SK-N-SH treated with all-trans-retinoic acid at 6 μM for 48 hours (cell line): ENCODE data around the gene VASN.

Experiments
- ATAC-seq: fragments of 200-7000 bp; cut with Tn5 transposase; 3 replicates; pipeline ENCODE4 v1.9.1; 2020; ENCODE audit warnings: mild to moderate bottlenecking, moderate library complexity
- ARNTL ChIP-seq: fragments of 450-650 bp; formaldehyde crosslinking; IDR thresholded peaks from 2 replicates; pipeline ENCODE4 v1.5.0; 2020; ENCODE audit warnings: low read depth, mild to moderate bottlenecking, moderate library complexity, borderline replicate concordance
- BACH2 ChIP-seq: fragments of 250-450 bp; sonication (Bioruptor Pico); IDR thresholded peaks from 2 replicates; pipeline ENCODE4 v1.9.0; 2021; ENCODE audit warnings: mild to moderate bottlenecking, borderline replicate concordance
- GLIS3 ChIP-seq: fragments of 250-450 bp; sonication (Bioruptor Pico); IDR thresholded peaks from 2 replicates; pipeline ENCODE4 v1.5.0; 2020; ENCODE audit warnings: mild to moderate bottlenecking, moderate library complexity
- OSR1 ChIP-seq: fragments of 250-450 bp; sonication (Bioruptor Pico); IDR thresholded peaks from 2 replicates; pipeline ENCODE4 v1.8.0; 2022; ENCODE audit warnings: moderate library complexity, mild to moderate bottlenecking, inconsistent platforms
- POU6F1 ChIP-seq: fragments of 250-450 bp; sonication (Bioruptor Pico); IDR thresholded peaks from 2 replicates; pipeline ENCODE4 v1.8.0; 2021; ENCODE audit warnings: low read depth, mild to moderate bottlenecking, moderate library complexity, borderline replicate concordance
- PPARA ChIP-seq: fragments of 250-450 bp; sonication (Bioruptor Pico); IDR thresholded peaks from 2 replicates; pipeline ENCODE4 v1.5.0; 2020; ENCODE audit warnings: mild to moderate bottlenecking, borderline replicate concordance
- RARB ChIP-seq: fragments of 250-450 bp; sonication (Bioruptor Pico); IDR thresholded peaks from 2 replicates; pipeline ENCODE4 v1.8.0; 2021; ENCODE audit warnings: mild to moderate bottlenecking, moderate library complexity
- SNAI2 ChIP-seq: fragments of 250-450 bp; sonication (Bioruptor Pico); IDR thresholded peaks from 2 replicates; pipeline ENCODE4 v1.5.0; 2020; ENCODE audit warnings: mild to moderate bottlenecking, moderate library complexity
- TOX ChIP-seq: fragments of 250-450 bp; sonication (Bioruptor Pico); IDR thresholded peaks from 2 replicates; pipeline ENCODE4 v1.8.0; 2021; ENCODE audit warnings: mild to moderate bottlenecking, moderate library complexity, borderline replicate concordance
- TSHZ2 ChIP-seq: fragments of 250-450 bp; sonication (Bioruptor Pico); IDR thresholded peaks from 2 replicates; pipeline ENCODE4 v1.5.0; 2020; ENCODE audit warnings: mild to moderate bottlenecking, moderate library complexity
- ZFP3 ChIP-seq: fragments of 250-450 bp; sonication (Bioruptor Pico); IDR thresholded peaks from 2 replicates; pipeline ENCODE4 v1.5.0; 2020; ENCODE audit warnings: mild to moderate bottlenecking, moderate library complexity
- ZFP30 ChIP-seq: fragments of 450-650 bp; formaldehyde crosslinking; IDR thresholded peaks from 2 replicates; pipeline ENCODE4 v1.5.0; 2022; ENCODE audit warnings: mild to moderate bottlenecking, moderate library complexity
- ZNF565 ChIP-seq: fragments of 450-650 bp; formaldehyde crosslinking; conservative IDR thresholded peaks from 2 replicates; pipeline ENCODE4 v1.5.0; 2020; ENCODE audit warnings: low read depth, mild to moderate bottlenecking, moderate library complexity
- ZNF70 ChIP-seq: fragments of 450-650 bp; formaldehyde crosslinking; IDR thresholded peaks from 2 replicates; pipeline ENCODE4 v1.5.0; 2020; ENCODE audit warnings: mild to moderate bottlenecking, moderate library complexity
- TF ChIP-seq, protein P1 (sequence below): fragments of 250-450 bp; sonication (Bioruptor Pico); IDR thresholded peaks from 2 replicates; pipeline ENCODE4 v1.5.1; 2021; ENCODE audit warnings: mild to moderate bottlenecking, moderate library complexity
- TF ChIP-seq, protein P2 (sequence below): fragments of 250-450 bp; sonication (Bioruptor Pico); IDR thresholded peaks from 2 replicates; pipeline ENCODE4 v1.8.0; 2020; ENCODE audit warnings: mild to moderate bottlenecking, moderate library complexity, borderline replicate concordance

Gene VASN

GRCh38 chr16:4350787-4351659 is 20.6 kb upstream of the VASN start, which contains the start of gene PAM16:
TSS of gene PAM16 (minus strand) at chr16:4351321. CDS start at chr16:4351234, 87 bp downstream.
- TF ChIP-seq POU6F1 (no peak), ZNF565 (CRISPR knock-in tag) (no peak), ZFP30 (CRISPR knock-in tag) (no peak), SNAI2 (CRISPR knock-in tag) (no peak), ZFP3 (CRISPR knock-in tag) (no peak), PPARA (CRISPR knock-in tag) (no peak), TSHZ2 (CRISPR knock-in tag) (no peak)
- TF ChIP-seq, protein P1, sequence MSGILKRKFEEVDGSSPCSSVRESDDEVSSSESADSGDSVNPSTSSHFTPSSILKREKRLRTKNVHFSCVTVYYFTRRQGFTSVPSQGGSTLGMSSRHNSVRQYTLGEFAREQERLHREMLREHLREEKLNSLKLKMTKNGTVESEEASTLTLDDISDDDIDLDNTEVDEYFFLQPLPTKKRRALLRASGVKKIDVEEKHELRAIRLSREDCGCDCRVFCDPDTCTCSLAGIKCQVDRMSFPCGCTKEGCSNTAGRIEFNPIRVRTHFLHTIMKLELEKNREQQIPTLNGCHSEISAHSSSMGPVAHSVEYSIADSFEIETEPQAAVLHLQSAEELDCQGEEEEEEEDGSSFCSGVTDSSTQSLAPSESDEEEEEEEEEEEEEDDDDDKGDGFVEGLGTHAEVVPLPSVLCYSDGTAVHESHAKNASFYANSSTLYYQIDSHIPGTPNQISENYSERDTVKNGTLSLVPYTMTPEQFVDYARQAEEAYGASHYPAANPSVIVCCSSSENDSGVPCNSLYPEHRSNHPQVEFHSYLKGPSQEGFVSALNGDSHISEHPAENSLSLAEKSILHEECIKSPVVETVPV (CRISPR knock-in tag) = no peak
- TF ChIP-seq, protein P2, sequence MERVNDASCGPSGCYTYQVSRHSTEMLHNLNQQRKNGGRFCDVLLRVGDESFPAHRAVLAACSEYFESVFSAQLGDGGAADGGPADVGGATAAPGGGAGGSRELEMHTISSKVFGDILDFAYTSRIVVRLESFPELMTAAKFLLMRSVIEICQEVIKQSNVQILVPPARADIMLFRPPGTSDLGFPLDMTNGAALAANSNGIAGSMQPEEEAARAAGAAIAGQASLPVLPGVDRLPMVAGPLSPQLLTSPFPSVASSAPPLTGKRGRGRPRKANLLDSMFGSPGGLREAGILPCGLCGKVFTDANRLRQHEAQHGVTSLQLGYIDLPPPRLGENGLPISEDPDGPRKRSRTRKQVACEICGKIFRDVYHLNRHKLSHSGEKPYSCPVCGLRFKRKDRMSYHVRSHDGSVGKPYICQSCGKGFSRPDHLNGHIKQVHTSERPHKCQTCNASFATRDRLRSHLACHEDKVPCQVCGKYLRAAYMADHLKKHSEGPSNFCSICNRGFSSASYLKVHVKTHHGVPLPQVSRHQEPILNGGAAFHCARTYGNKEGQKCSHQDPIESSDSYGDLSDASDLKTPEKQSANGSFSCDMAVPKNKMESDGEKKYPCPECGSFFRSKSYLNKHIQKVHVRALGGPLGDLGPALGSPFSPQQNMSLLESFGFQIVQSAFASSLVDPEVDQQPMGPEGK = no peak
- peak; percentile 94 for ATAC-seq

GRCh38 chr16:4351880-4352279 is 19.8 kb upstream of the VASN start:
- no peak for TF ChIP-seq PPARA (CRISPR knock-in tag)
- TF ChIP-seq, protein P1 (CRISPR knock-in tag) = no peak
- TF ChIP-seq, protein P2 = no peak
- no peak for TF ChIP-seq GLIS3 (CRISPR knock-in tag)
- TF ChIP-seq RARB (CRISPR knock-in tag) = no peak
- no peak for TF ChIP-seq ARNTL (CRISPR knock-in tag)
- TF ChIP-seq POU6F1 = no peak
- no peak for TF ChIP-seq TOX
- no peak for TF ChIP-seq SNAI2 (CRISPR knock-in tag)
- no peak for TF ChIP-seq OSR1 (CRISPR knock-in tag)
- TF ChIP-seq ZFP30 (CRISPR knock-in tag) = no peak
- no peak for TF ChIP-seq BACH2 (CRISPR knock-in tag)
- no peak for TF ChIP-seq ZFP3 (CRISPR knock-in tag)
- TF ChIP-seq ZNF70 = no peak
- peak; percentile 40 for ATAC-seq
